ENCODE measurements around the gene PGLYRP4.

- TF ChIP-seq CTCF (IDR thresholded peaks at IDR 0.05; ENCODE audit: low read depth, low read length, poor library complexity, severe bottlenecking) (no peak), EZH2phosphoT487 (IDR thresholded peaks at IDR 0.05; ENCODE audit: borderline replicate concordance, low read length) (no peak)
Measured at GRCh38 chr1:153343811-153344717, 4.6 kb downstream of the PGLYRP4 start.

All from DOHH2 (cell line).